Measurements from ENCODE around the gene TMEM236.
"Not testable (repeated sequence)": the region's sequence is repeated elsewhere in the genome, so short reads cannot be mapped to it uniquely, and the experiment has no call there.

TMEM236 gene, protein sequence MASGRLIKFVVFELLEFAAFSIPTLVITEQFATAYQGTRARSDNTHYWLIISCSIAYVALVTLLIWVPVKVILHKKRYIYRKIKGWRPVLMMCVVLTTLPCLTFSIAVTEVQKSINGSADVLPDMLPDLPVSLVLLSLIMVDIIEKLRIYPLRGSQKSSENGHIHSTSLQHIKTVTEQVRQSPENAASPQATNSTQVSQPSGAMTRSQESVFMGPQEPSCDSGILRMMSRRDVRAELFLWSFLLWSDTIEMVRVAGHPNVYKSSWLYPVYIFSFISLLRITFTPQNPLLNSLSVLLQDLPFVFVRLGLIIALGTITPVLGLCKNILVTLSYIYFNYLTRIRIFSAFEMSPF

DNA sequence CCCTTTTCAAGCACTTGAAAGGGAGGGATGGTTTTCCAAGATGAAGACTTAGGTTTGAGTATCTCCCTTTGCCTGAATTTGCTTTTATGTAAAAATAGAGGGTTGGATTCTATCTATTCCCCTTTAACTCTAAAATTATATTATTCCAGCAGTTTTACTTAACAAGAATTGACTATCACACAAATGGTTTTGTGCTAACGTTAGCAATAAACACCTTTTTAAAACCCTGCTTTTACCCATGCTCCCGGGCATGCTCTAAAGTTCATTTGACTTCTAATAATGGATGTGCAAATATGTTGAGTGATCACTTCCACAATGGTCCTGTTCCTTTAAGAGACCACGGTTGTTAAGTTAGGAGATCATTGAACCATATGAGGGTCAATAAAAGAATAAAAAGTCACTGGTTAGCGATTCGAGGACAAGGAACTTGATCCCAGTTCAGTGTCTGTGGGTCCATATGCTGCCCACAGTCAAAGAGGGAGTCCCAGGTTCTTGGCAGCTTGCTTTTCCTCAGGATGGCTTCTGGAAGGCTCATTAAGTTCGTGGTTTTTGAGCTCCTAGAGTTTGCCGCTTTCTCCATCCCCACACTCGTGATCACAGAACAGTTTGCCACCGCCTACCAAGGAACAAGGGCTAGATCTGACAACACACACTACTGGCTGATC lies at the start of gene TMEM236:
TMEM236 (plus strand) TSS at position 421 of the 665 bp plus-strand sequence; CDS start at position 516, 95 bp downstream.
- no peak for DNase-seq

DNA sequence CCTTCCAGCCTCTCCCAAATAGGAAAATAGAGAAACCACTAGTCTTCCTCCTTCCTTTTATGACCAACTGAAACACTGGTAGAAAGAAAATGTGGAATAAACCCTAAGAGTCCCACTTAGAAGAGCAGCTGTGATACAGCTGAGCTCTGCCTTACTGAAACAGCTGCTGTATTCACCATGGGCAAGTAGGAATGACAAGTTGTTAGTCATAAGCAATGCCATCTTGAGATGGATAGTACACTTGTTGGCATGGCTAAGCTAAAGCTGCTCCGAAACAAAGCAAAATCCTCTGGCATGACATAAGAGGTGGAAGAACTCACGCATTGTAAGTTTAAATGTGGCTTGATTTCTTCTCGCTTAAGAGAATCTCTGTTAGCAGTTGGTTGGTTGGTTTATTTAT lies 48.3 kb upstream of the TMEM236 start:
- no peak for DNase-seq

DNA sequence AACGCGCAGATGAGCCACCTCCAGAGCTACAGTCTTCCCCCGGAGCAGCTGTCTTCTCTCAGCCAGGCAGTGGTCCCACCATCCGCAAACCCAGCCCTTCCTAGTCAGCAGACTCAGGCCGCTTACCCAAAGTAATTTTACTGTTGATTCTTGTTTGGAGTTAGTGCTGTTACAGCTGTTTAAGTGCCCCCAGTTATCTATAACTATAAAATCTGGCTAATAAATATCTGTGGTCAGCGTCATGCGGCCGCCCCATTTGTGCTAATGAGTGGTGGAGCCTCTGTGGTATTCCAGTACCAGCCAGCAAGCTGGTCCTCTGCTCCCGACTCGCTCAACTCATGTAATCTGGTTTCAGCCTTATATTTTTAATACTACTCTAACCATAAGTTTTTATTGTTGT lies 43.2 kb upstream of the TMEM236 start:
- DNase-seq: no peak

DNA sequence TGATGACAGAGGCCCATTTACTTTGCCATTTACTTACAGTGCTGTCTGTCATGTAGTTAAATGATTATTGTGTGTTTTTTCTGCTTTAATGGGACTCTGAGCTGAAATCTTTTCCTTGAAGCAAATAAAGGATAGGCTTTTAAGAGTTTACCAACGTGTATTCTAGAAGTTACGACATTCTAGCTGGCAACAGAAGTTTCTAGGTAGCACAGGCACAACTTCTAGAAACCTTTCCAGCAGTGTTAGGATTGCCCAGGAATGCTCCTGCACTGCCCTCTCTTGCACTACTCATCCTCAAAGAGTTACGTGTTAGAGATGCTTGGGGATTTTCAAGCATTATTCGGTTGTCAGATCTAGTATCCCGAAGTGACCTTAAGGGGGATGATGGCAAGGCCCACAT lies 42.5 kb upstream of the TMEM236 start:
- DNase-seq: no peak

DNA sequence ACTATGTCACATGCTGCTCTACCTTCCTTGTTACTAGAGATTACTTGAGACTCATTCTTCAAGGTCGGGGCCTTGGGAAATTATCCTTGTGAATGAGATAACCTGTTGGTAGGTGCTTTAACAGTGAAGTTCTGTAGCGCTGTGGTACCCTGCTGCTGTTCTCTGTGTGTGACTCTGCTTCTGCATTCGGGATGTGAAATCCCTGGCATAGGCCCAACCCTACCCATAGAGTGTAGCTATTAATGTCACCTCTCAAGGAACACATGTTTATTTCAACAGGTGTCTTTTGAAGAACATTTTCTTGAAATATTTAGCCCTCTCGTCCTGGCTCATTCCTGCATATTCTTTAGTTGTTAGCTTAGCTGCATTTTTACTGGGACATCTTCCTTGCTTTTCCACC lies 41.8 kb upstream of the TMEM236 start:
- no peak for DNase-seq

DNA sequence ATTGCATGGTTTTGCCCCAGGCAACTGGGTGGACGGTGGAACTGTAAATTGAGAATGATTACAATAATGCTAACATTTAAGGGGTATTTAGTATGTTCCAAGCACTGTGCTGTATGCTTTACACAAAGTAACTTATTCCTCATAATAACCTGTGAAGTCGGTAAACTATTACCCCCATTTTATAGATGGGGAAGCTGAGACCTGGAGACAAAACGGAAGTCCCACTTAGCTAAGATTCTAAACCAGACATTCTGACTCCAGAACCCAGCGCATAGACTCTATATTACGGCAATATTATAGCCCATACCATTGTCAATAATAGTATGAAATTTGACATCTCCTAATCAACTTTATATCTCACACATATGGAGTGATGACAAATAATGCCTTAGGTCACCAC lies 39.9 kb upstream of the TMEM236 start:
- DNase-seq: no peak

DNA sequence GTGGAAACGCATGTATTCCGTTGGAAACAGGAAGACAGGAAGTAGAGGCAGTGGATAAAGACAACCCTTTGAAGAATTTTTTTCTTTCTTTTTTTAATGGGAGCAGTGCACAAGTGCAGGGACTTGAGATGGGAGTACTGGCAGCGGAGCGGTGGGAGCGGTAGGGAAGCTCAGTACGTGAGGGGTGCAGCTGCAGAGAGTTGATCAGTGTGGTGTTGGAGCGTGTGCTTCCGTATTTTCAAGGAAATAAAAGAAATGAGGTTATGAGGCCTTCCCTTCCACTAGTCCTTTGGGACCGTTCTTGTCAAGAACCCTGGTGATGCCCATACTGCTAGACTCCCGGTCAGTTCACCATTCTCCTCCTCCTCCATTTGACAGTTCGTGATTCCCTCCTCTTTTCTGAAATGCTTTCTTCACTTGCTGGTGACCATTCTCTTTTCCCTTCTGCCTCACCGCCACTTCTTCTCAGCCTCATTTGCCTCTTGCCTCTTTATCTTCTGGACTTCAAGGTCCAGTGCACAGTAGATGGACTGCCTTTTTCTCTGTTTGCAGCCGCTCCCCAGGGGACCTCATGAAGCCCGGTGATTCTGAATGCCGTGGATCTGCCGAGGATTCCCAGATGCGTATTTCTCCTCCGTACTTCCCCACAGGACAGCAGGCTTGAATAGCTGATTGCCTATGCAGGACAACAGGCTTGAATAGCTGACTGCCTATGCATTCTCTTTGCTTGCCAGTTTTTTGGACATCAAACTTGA lies 39.1 kb upstream of the TMEM236 start:
- no peak for DNase-seq

DNA sequence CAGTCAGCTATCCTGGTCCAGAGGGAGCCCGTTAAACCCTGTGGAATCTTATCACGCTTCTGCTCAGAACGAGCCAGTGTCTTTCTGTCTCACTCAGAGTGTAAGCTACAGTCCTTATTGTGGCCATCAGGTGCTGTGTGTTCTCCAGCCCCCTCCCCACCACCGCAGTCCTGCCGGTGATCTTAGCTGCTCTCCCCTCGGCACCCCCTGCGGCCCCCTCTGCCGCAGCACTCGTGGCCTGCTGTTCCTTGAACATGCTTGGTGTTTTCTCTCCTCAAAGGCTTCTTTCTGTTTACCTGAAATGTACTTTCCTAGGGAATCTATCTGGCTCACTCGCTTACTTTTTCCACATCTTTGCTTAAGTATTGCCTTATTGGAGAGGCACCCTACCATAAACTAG lies 38.2 kb upstream of the TMEM236 start:
- DNase-seq: no peak

DNA sequence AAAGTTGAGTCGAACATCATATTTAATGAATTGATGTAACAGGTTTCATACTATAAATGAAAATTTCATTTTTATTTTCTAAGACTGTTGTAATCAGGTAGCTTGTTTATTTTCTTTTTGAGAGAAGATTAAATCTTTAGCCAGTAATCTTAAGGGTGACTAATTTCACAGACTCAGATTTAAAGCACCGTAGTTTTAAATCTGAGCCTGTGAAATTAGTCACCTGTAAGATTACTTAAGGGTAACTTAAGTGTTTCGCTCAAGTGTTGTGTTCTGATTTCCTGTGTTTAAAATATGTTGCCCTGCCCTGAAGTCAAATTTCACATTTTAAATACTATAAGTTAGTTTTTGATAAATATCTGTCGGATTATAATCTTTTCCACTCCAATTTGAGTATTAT lies 35.8 kb upstream of the TMEM236 start:
- DNase-seq: no peak

DNA sequence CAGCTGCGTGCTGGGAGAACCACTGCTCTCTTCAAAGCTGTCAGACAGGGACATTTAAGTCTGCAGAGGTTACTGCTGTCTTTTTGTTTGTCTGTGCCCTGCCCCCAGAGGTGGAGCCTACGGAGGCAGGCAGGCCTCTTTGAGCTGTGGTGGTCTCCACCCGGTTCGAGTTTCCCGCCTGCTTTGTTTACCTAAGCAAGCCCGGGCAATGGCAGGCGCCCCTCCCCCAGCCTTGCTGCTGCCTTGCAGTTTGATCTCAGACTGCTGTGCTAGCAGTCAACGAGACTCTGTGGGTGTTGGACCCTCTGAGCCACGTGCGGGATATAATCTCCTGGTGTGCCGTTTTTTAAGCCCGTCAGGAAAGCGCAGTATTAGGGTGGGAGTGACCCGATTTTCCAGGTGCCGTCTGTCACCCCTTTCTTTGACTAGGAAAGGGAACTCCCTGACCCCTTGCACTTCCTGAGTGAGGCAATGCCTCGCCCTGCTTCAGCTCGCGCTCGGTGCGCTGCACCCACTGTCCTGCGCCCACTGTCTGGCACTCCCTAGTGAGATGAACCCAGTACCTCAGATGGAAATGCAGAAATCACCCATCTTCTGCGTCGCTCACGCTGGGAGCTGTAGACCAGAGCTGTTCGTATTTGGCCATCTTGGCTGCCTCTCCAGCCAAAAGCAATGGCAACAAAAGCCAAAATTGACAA lies 29.5 kb upstream of the TMEM236 start:
- not testable (repeated sequence) for DNase-seq

DNA sequence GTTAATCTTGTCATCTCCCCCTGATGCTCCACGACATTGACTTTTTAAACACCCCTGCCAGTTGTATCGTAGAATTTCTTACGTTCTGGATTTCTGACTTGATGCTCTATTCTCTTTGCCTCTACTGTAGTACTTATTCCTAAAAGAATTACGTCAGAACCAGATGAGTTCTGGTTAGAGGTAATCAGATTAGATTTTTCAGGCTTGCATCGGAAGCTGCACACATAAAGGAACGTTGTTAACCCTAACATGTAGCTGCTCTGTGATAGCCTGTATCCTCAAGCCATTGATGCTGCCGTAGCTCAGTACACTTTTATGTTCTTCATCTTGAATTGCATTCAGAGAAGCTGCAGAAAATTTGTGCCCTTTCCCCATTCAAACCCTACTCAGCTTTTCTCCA lies 26.3 kb upstream of the TMEM236 start:
- no peak for DNase-seq

DNA sequence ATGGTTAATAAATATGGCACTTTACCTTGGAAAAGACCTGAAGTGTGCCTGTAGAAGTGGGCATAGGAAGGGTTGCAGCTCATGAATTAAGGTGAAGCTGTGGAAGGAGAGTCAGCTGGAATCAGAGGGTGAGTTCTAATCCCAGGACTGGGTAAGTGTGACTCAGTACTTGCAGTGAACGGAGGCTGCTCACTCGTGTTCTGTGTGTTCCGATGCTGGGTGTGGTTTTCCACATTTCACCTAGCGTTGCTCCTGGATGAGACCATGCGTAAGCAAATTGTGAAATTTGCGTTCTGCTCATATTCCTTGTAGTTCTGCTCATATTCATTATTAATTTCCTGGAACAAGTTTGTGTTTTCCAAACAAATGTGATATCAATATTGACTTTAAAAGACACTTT lies 22.4 kb upstream of the TMEM236 start:
- no peak for DNase-seq

DNA sequence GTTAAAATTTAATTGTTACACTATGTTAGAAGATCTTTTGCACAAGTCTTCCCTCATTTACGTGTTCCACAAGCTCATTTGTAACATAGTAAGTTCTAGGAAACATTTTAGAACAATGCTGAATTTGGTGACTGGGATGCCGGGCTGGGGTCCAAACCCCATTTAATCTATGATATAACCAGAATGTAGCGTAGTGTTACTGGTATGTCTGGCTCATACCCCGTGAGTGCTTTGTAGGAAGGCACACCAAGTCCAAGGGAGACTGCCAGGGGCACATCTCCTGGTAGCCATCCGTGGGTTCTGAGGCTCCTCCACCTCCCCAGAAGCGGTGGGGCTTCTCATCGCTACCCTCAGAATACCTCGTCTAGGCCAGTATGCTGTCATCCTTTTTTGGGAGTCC lies 21.3 kb upstream of the TMEM236 start:
- no peak for DNase-seq

DNA sequence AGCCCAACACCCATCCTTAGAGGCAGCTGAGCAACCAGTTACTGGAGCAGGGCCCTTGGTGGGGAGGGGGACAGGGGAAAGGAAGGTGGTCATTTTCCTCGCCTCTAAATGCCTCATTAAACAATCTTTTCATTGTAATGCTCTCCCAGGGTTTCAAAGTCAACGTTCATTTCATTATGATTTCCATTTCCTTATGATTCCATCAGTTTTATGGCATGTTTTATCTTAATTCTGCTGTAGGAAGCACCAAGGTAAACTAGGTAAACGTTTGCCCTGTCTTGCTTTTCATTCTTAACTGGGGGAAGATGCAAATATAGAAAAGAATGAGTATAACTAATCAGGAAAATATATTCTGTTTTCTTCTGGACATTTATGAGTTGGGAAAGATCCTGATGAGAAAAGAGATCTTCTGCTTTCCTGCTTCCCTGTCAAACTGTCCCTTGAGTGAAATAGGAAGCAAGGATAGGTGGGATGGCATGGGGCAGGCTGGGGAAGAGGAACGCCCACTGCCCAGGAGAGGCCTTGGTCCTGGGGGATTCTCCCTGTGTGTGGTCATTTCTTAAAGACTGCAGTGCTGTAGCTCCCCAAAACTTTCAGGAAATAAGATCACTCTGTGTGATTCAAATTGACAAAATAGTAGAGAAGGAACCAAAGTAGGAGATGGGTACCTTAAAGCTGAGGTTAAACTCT lies 20.5 kb upstream of the TMEM236 start:
- no peak for DNase-seq

DNA sequence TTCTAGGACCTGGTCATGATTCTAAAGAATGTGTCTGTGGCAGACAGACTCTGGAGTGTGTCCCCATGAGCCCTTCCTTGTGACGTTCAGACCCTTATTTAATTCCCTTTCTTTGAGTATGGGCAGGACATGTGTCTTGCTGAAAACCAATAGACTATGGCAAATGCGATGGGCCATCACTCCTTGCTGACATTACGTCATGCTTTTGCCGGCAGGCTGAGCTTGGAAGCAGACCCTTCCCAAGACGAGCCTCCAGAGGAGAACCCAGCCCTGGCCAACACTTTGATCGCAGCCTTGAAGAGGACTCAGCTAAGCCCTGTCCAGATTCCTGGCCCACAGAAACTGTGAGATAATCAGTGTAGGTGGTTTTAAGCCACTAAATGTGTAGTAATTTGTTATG lies 18.4 kb upstream of the TMEM236 start:
- no peak for DNase-seq

DNA sequence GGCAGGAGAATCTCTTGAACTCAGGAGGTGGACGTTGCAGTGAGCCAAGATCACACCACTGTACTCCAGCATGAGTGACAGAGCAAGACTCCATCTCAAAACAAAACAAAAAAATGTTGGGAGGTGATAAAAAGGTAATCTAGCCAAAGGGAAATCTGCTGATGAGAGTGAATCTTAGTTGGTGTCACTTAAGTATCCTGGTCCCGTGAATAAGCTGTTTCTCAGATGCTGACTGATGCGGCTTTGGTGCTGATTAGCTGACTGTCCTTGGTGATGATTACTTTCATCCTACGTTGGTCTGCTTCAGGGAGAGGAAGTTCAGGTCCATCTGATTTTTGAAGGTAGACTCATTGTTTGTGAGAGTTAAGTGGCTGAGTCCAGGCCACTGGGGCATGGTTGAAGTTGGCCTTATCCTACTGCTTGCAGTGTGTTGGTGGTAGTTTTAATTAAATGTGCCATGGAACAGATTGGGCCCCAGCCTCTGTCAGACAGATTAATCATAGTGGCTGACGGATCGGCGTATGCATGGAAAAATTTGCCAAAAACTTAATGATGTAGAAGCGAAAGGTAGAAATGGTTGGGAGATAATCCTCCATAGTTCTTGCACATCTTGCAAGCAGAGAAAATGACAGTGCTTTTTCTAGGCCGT lies 17.4 kb upstream of the TMEM236 start:
- no peak for DNase-seq

DNA sequence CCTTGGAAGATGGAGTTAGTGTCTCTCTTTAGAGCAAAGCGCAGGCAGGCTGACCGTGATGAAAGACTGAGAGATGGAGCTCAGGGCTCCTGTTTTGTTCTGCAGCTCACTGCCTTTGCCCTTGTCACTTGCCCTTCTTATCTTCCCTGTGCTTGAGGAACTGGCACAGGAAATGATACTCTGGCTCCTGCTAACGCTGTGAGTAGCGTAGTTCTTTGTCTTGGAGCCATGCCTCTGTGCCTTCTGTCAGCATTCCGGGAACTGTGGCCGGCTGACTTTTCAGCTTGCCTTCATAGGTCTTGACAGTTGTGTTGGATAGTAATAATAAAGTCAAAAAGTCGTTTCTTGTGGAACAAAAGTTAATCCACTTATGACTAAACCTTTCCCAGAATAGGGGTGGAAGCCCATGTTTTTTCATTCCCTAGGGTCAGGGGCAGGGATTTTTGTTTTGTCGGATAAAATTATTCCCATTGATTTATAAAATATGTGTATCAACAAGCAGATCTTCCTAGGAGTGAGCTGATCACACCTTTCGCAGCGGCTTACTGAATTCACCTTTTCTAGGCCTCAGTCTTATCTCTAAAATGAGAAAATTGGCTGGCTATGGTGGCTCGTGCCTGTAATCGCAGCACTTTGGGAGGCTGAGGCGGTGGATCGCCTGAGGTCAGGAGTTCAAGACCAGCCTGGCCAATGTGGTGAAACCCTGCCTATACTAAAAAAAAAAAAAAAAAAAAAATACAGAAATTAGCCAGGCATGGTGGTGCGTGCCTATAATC lies 16.6 kb upstream of the TMEM236 start:
- no peak for DNase-seq

DNA sequence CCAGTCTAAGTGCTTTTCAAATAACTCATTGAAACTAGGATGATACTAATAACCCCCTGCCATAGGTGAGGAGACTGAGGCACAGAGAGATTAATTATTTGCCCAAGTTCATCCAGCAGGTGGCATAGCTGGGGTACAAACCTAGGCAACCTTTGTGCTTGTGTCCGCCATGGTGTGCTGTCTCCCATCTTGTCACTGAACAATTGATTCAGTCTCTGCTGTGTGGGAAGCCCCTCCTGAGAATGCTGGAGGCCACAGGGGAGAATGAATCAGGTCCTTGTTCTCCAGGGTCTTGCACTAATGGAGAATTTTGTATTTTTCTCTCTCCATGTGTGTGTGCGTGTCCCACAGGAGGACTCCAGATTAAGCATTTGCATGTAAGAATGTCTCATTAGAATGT lies 15.8 kb upstream of the TMEM236 start:
- no peak for DNase-seq

DNA sequence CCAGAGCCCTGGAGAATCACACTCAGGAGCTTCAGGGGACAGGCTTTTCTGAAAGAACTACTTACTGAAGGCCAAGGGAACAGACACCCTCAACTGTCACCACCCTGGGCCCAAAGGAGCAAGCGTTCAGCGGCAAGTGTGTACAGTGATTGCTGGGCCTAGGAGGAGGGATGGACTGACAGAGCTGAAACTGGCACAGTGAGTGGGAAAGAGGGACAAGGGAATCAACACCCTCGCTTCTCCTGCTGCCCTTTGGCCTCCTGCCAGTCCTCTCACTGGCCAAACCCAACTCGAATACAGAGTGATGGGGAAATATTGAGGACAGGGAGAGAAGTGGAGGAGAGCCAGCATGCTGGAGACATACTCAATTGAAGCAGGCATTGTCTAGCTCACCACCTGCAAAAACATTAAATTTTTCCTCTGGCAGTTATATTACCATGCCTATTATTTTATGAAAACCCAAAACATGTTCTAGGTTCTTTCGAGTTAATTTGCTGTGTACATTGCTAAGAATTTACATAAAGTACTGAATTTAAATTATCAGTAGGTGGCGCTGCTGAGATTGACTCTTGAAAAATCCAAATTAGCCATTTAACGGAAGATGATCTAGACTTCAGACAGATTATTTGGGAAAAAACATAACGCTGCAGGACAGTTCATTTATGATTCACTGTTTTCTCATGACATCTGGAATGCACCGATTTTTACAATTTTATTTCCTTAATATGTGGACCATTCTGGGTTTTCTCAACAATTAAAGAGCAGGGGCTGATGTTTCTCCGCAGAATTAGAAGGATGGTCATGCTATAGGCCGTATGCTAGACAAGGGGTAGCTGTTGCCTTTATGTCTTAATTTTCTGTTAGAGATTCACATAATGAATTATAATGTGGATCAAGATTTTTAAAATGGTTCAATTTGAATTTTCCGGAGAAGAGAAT lies 14.7 kb upstream of the TMEM236 start:
- DNase-seq: peak in 1 of 2 experiments; percentile 33

DNA sequence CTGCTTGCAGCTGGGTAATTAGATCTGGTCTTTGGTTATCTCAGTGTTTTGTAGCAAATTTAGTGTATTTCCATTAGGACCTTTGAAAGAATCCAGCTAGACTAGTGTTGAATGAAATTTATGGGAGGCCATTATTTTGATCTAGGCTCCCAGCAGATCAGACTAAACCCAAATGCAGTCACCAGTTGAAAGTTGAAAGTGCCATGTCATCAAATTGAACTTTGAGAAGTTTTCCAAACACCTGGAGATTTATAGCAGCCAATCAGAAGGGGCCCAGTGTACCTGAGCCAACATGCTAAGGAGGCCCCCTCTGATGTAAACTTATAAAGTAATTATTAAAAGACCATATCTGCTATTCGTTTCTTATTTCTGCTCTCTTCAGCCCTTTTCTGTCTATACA lies 11.3 kb upstream of the TMEM236 start:
- DNase-seq: no peak
